ENCODE results near the gene TAF11L12.

- TF ChIP-seq CTCF (IDR thresholded peaks at IDR 0.05; ENCODE audit: poor library complexity) (no peak), EZH2 (IDR thresholded peaks at IDR 0.05; ENCODE audit: borderline replicate concordance) (no peak)
These were observed 10.4 kb downstream of the TAF11L12 start for GRCh38 chr5:17620627-17621026.

Data from hepatocyte (in vitro differentiated cells).